Fibroblast of villous mesenchyme (primary cell): ENCODE results near the gene SOCS7. TPM values are rescaled to one million over a fixed set of nuclear protein-coding genes. Genes with fewer than 3 reads are reported as not detected.

Source experiments
- DNase-seq: peaks from one replicate; pipeline ENCODE4 v3.0.0-alpha.2; 2010; ENCODE audit warnings: low read depth
- H3K4me3 ChIP-seq: 2 replicates; pipeline ENCODE4 v1.5.1; 2011; ENCODE audit warnings: low read depth, mild to moderate bottlenecking, low read length
- total RNA-seq: library from RNA; depleted of rRNA; stranded (reverse); fragments of >200 nt; gene quantifications from 2 replicates; pipeline ENCODE4 v1.2.3, GENCODE V29; 2012
- TF ChIP-seq, protein P1 (sequence below): IDR thresholded peaks from 2 replicates; pipeline ENCODE4 v1.5.1; 2012; ENCODE audit warnings: low read depth, mild to moderate bottlenecking, low read length; ENCODE audit not compliant: insufficient read depth

Gene SOCS7
- total RNA-seq, 1 donor = 11.2 TPM

DNA sequence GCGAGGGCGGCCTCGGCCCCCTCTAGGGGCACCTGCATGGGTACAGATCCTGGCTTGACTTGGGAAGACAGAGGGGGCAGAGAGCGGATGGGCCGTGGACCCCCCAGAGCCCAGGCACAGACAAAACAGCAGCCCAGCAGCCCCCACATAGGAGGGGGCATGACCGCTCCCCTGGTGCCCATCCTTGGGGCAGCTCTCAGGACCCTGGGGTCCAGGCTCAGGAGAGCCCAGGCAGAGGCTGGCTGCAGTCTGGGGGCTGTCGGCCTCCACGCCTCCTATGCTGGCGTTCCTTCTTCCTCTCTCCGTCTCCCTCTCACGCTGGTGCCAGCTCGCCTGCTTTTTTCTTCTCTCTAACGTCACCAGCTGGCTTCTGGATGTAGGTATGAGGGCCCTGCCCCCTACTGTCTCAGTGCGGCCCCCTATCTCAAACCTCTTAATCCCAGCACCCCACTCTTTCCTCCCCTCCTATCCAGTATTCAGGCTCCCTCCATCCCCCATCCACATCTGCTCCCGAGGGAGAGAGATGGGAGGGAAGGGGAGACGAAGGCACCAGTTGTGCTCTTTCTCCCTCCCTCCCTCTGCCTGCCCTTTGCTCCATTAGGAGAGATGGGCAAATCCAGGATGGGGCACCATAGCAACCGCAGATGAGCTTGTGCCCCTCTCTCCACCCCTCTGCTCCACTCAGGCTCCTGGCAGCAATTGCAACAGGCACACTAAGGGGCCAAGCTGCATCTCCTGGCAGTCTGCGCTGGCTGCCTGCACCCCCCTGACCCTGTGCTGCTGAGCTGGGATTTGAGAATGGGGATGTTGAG is 7.8 kb upstream of the SOCS7 start, which contains the start of gene GPR179:
Gene GPR179, minus strand, starts transcription at position 349 of the 812 bp plus-strand sequence. Its CDS starts 167 bp downstream, at position 182.
- no peak for DNase-seq
- no peak within 1 kb of the TSS for H3K4me3 ChIP-seq
- TF ChIP-seq, protein P1, sequence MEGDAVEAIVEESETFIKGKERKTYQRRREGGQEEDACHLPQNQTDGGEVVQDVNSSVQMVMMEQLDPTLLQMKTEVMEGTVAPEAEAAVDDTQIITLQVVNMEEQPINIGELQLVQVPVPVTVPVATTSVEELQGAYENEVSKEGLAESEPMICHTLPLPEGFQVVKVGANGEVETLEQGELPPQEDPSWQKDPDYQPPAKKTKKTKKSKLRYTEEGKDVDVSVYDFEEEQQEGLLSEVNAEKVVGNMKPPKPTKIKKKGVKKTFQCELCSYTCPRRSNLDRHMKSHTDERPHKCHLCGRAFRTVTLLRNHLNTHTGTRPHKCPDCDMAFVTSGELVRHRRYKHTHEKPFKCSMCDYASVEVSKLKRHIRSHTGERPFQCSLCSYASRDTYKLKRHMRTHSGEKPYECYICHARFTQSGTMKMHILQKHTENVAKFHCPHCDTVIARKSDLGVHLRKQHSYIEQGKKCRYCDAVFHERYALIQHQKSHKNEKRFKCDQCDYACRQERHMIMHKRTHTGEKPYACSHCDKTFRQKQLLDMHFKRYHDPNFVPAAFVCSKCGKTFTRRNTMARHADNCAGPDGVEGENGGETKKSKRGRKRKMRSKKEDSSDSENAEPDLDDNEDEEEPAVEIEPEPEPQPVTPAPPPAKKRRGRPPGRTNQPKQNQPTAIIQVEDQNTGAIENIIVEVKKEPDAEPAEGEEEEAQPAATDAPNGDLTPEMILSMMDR = no peak

DNA sequence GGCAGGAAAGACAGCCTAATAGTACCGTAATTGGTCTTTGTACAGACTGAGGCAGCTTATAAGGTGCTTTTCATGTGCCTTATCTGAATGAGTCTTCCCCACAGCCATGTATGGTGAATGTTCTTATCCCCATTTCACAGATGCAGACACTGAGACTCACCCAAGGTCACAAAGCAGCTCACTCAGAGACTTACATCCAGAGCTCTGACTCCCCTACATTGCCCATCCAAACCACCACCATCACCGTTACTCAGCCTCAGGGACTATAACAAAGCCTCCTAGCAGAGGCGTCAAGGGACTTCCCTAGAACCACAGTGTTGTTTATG is 7.3 kb upstream of the SOCS7 start:
- no peak overlapping the region for H3K4me3 ChIP-seq
- TF ChIP-seq, protein P1 = no peak
- no peak for DNase-seq

DNA sequence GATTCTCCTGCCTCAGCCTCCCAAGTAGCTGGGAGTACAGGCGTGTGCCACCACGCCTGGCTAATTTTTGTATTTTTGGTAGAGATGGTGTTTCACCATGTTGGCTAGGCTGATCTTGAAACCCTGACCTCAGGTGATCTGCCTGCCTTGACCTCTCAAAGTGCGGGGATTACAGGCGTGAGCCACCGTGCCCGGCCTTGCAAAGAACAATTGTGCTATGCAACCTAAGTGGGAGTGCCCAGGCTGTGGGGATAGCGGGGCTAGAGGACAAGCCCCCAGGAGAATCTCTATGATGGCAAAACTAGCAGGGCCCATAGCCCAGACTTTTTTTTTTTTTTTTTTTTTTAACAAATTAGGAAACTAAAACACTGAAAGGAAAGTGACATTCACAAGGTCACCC is 5.9 kb upstream of the SOCS7 start:
- H3K4me3 ChIP-seq = no peak overlapping the region
- TF ChIP-seq, protein P1 = no peak
- no peak for DNase-seq

DNA sequence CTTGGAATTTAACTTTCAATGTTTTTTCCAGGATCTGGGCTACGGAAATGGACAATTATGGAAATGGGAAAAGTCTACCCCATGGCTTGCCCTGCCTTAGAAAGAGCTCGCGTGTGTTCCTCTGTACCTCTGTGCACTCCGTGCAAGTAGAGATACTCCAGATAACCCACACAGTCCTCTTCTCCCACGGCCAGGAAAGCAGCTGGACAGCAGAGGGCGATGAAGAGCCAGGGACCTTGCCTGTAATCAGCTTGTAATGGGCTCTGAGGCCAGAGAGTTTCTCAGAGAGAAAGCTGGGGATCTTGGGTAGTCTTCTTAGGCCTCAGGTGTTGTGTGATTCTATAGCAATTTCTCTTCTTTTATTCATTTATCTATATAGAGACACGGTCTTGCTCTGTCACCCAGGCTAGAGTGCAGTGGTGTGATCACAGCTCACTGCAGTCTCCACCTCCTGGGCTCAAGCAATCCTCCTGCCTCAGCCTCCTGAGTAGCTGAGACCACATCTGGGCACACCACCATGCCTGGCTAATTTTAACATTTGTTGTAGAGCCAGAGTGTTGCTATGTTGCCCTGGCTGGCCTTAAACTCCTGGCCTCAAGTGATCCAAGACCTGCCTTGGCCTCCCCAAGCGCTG is 2.4 kb upstream of the SOCS7 start:
- peak; percentile 84 for DNase-seq
- no peak overlapping the region for H3K4me3 ChIP-seq
- TF ChIP-seq, protein P1 = peak; percentile 99

DNA sequence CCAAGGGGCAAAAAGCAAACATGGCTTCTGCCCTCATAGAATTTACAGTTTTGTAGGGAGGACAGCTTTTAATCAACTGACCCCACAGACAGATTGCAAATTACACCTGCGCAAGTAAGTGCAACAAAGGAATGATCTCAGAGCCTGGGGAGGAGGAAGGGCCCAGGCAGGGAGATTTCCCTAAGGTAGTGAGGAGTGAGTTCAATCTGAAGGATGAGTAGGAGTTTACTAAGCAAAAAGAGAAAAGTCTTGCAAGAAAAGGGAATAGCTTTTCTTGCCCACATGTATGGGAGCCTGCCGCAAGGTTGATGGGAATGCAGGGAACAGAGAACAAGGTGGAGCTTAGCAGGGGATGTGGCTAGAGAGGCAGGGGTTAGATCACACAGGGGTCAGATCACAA is 1.6 kb upstream of the SOCS7 start:
- DNase-seq = no peak
- TF ChIP-seq, protein P1 = no peak
- H3K4me3 ChIP-seq = no peak overlapping the region

DNA sequence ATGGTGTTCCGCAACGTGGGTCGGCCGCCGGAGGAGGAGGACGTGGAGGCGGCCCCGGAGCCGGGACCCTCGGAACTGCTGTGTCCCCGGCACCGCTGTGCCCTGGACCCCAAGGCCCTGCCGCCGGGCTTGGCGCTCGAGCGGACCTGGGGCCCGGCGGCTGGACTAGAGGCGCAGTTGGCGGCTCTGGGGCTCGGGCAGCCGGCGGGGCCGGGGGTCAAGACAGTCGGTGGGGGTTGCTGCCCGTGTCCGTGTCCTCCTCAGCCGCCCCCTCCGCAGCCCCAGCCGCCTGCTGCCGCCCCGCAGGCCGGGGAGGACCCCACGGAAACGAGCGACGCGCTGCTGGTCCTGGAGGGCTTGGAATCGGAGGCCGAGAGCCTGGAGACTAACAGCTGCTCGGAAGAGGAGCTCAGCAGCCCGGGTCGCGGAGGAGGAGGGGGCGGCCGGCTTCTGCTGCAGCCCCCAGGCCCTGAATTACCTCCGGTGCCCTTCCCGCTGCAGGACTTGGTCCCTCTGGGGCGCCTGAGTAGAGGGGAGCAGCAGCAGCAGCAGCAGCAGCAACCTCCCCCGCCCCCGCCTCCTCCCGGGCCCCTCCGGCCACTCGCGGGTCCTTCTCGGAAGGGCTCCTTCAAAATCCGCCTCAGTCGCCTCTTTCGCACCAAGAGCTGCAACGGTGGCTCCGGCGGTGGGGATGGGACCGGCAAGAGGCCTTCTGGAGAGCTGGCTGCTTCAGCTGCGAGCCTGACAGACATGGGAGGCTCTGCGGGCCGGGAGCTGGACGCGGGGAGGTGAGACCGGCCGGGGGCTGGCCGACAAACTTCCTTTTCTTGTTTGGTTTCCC is 821 bp downstream of the SOCS7 start:
- DNase-seq = peak; percentile 34
- TF ChIP-seq, protein P1 = no peak
- H3K4me3 ChIP-seq = peak overlapping the region; percentile 78
